GM18499 (cell line): ENCODE measurements around the gene MIDN.

ENCODE experiments used
- ATAC-seq: cut with Tn5 transposase; IDR thresholded peaks from one replicate; pipeline ENCODE4 v1.9.1; 2021; ENCODE audit warnings: moderate number of reproducible peaks; ENCODE audit not compliant: insufficient read depth, unreplicated experiment

MIDN gene

DNA sequence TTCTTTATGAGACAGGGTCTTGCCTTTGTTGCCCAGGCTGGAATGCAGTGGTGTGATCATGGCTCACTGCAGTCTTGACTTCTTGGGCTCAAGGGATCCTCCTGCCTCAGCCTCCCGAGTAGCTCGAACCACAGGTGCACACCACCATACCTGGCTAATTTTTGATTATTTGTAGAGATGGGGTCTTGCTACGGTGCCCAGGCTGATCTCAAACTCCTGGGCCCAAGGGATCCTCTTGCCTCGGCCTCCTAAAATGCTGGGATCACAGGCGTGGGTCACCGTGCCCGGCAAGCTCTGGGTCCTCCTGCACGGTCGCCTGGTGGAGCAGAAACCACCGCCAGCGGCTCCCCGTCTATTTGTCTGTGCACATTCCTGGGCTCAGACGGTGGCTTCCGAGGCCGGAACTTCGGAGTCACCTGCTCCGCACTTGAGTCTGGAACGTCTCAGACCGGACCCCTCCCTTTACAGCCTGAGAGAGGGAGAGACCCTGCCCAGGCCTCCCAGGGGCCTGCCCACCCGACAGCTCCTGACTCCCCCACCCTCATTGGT lies 59.4 kb downstream of the MIDN start:
- ATAC-seq: no peak

DNA sequence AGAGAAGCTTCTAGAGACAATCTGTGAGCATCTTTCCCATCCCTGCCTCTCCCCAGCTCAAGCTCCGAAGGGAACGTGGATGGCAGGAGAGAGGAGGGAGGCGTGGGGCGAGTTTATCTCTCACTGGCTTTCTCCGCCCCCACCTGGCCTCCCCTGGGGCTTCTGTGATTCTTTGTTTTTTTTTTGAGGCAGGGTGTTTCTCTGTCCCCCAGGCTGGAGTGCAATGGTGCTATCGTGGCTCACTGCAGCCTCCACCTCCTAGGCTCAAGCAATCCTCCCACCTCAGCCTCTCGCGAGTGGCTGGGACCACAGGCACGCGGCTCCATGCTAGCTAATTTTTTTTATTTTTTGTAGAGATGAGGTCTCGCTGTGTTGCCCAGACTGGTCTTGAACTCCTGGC lies 60.3 kb downstream of the MIDN start:
- no peak for ATAC-seq
